Neural crest cell (in vitro differentiated cells): ENCODE data around the gene CD300A. TPM values are rescaled to one million over a fixed set of nuclear protein-coding genes. Genes with fewer than 3 reads are reported as not detected.

Source experiments
- DNase-seq: peaks from one replicate; pipeline ENCODE4 v3.0.0; 2021; ENCODE audit warnings: low read depth, mixed read lengths, low spot score
- H3K27ac Mint-ChIP-seq: one replicate; pipeline ENCODE4 v1.8.0; 2021; ENCODE audit warnings: mild to moderate bottlenecking, mixed read lengths; ENCODE audit not compliant: unreplicated experiment
- H3K27me3 Mint-ChIP-seq: 2 replicates; pipeline ENCODE4 v1.8.0; 2021; ENCODE audit warnings: low read depth, mild to moderate bottlenecking, mixed read lengths
- H3K36me3 Mint-ChIP-seq: 2 replicates; pipeline ENCODE4 v1.8.0; 2021; ENCODE audit warnings: low read depth, mild to moderate bottlenecking, mixed read lengths
- H3K4me1 Mint-ChIP-seq: 2 replicates; pipeline ENCODE4 v1.8.0; 2021; ENCODE audit warnings: mixed read lengths
- H3K4me3 Mint-ChIP-seq: one replicate; pipeline ENCODE4 v1.8.0; 2021; ENCODE audit warnings: mild to moderate bottlenecking, mixed read lengths
- H3K9me3 Mint-ChIP-seq: 2 replicates; pipeline ENCODE4 v1.8.0; 2021; ENCODE audit warnings: mixed read lengths
- total RNA-seq: library from RNA; stranded (reverse); gene quantifications from 2 replicates; pipeline ENCODE4 v1.2.1, GENCODE V29; 2021
- TF ChIP-seq, protein P1 (sequence below): fragments of 200-600 bp; sonication (generic); conservative IDR thresholded peaks from 2 replicates; pipeline ENCODE4 v1.5.0; 2021; ENCODE audit warnings: antibody characterized with exemption, mild to moderate bottlenecking

The CD300A gene
- total RNA-seq, 1 donor from 2014 or later = not detected

DNA sequence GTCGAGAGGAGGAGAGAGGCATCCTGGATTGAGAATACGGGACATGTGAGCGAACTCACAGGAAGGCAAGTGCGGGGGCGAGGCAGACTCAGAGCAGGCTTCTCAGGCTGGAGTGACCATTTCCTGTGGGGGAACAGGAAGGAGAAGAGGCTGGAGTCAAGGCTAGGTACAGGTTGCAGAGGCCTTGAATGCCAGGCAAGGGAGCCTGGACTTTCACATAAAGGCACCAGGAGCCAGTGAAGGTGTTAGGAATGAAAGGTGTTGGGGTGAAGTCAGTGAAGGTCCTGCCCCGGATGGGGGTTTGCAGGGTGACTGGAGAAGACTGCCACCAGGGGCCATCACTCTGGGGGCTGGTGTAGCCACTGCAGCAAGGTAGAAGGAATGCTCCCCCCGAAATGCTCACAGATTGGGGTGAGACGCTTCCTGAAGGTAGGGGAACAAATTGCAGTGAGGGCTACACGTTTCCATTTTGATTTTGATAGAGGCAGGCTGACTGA lies 39.8 kb upstream of the CD300A start:
- no peak overlapping the region for H3K27ac Mint-ChIP-seq
- no peaks in the 10 kb centered on the region for H3K9me3 Mint-ChIP-seq
- H3K36me3 Mint-ChIP-seq = no peaks in the 10 kb centered on the region
- peaks cover 22% of the 10 kb centered on the region for H3K4me1 Mint-ChIP-seq
- TF ChIP-seq, protein P1, sequence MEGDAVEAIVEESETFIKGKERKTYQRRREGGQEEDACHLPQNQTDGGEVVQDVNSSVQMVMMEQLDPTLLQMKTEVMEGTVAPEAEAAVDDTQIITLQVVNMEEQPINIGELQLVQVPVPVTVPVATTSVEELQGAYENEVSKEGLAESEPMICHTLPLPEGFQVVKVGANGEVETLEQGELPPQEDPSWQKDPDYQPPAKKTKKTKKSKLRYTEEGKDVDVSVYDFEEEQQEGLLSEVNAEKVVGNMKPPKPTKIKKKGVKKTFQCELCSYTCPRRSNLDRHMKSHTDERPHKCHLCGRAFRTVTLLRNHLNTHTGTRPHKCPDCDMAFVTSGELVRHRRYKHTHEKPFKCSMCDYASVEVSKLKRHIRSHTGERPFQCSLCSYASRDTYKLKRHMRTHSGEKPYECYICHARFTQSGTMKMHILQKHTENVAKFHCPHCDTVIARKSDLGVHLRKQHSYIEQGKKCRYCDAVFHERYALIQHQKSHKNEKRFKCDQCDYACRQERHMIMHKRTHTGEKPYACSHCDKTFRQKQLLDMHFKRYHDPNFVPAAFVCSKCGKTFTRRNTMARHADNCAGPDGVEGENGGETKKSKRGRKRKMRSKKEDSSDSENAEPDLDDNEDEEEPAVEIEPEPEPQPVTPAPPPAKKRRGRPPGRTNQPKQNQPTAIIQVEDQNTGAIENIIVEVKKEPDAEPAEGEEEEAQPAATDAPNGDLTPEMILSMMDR = no peak
- H3K27me3 Mint-ChIP-seq = peaks cover 40% of the 10 kb centered on the region
- no peak for DNase-seq
- no peak overlapping the region for H3K4me3 Mint-ChIP-seq

DNA sequence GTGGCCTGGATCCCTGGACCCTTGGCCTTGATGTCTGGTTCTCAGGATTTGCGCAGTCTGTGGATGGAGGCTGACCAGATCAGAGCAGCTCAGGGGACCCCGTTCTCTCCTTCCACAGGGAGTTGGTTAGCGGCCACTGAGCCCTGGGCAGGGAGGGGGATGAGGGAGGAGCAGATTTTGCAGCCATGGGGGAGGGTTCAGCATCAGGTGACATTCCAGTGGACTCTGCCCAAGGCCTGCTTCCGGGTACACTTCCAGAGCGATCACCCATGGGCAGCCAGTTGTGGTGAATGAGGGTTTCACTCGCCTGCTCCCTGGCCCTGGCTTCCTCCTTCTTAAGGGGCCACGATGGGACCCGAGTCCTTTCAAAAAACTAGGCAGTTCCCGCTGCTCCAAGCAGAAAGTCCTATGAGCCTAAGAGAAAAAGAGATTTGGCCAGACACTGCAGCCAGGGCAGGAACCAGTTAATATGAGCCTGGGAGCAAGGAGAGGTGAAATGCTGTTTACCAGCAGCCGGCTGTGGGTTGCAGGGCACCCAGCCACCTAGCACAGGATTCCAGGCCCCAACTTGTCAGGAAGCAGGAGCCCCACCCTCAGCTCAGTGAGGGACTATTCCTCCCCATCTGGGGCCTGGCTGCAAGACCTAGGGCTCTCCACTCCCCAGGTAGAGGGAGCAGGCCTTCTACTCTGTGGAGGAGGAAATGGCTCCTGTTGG lies 39.2 kb upstream of the CD300A start:
- H3K27ac Mint-ChIP-seq = no peak overlapping the region
- TF ChIP-seq, protein P1 = no peak

DNA sequence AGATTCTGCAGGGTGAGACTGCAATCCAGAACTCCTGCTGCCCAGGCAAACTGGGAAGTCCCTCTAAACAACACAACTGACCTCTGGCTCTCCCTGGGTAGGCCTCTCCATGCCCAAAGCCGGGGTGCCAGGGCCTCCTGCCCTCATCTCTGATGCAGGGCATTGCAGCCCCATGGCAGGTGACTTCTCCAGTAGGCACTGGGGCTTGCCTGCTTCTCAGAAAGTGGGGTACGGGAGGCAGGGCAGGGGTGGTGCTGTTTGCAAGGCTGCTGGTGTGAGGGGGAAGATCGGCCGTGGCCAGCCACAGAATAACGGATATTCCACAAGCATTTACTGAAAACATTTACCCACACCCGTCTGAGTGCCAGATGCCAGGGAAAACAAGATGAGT lies 38.7 kb upstream of the CD300A start:
- no peak overlapping the region for H3K27ac Mint-ChIP-seq

More for the DNA sequence above, 39.2 kb upstream of the CD300A start:
- no peak overlapping the region for H3K4me3 Mint-ChIP-seq
- no peaks in the 10 kb centered on the region for H3K9me3 Mint-ChIP-seq
- no peak for DNase-seq
- peaks cover 23% of the 10 kb centered on the region for H3K4me1 Mint-ChIP-seq
- H3K27me3 Mint-ChIP-seq = peaks cover 45% of the 10 kb centered on the region
- H3K36me3 Mint-ChIP-seq = no peaks in the 10 kb centered on the region

DNA sequence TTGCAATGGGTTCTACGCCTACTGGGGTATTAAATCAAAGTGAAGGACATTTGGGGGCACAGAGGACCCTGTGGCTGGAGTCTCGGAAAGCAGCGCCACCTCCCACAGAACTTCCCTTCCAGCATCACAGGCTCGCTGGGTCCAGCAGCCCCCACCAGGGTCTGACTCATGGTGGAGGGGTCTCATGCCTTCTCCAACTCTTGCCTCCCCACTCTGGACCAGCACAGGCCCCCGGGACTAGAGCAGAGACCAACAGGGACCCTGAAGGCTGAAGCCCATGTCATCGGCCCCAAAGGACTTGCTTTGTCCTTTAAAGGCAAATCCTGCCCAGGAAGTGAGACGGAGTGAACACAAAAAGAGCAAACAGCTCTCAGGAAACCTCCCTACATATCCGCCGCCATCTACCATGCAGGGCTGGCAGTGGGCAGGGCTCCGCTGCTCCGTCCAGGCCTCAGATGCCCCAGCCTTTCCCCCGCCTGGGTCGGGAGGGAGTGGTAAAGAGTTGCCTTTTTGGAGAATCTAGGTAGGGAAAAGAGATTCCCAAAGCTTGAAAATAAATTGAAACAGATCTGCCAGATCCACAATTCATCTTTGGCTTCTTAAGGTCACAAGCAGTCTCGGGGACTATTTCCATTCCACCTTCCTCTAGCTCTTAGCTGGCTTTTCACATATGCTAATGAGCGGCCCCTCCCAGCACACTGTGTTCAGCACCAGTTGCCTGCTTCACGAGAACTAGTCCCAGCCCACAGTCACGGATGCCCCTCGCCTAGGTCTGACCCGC lies 36.6 kb upstream of the CD300A start:
- no peak for DNase-seq
- peak overlapping the region; percentile 86 for H3K4me3 Mint-ChIP-seq
- peaks cover 30% of the 10 kb centered on the region for H3K4me1 Mint-ChIP-seq
- TF ChIP-seq, protein P1 = no peak
- H3K36me3 Mint-ChIP-seq = peaks cover 3% of the 10 kb centered on the region
- H3K27me3 Mint-ChIP-seq = peaks cover 60% of the 10 kb centered on the region
- H3K27ac Mint-ChIP-seq = no peak overlapping the region
- H3K9me3 Mint-ChIP-seq = no peaks in the 10 kb centered on the region

More for the DNA sequence above, 38.7 kb upstream of the CD300A start:
- TF ChIP-seq, protein P1 = no peak
- Mint-ChIP-seq H3K9me3 (no peaks in the 10 kb centered on the region), H3K4me1 (peaks cover 23% of the 10 kb centered on the region), H3K4me3 (no peak overlapping the region), H3K36me3 (no peaks in the 10 kb centered on the region), H3K27me3 (peaks cover 47% of the 10 kb centered on the region)
- no peak for DNase-seq

DNA sequence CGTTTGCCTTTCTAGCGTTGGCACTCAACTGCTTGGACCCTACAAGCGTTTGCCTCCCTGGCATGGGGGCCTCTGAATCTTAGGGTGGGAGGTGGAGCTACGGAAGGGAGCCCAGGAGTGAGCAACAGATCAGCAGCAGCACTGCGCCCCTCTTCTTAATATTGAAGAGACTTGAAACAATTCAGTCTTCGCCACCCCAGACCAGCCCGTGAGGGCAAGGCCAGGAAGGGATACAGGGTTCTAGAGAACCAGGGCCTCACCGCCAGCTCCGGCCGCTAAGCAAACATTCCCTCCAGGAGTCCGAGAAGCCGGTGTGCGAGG lies 36.1 kb upstream of the CD300A start:
- TF ChIP-seq, protein P1 = no peak
- Mint-ChIP-seq H3K36me3 (peaks cover 3% of the 10 kb centered on the region), H3K4me1 (peaks cover 30% of the 10 kb centered on the region), H3K4me3 (peak overlapping the region; percentile 86), H3K27ac (no peak overlapping the region), H3K9me3 (no peaks in the 10 kb centered on the region), H3K27me3 (peaks cover 63% of the 10 kb centered on the region)
- no peak for DNase-seq
